ENCODE data around the gene TMEM108.

The TMEM108 gene

DNA sequence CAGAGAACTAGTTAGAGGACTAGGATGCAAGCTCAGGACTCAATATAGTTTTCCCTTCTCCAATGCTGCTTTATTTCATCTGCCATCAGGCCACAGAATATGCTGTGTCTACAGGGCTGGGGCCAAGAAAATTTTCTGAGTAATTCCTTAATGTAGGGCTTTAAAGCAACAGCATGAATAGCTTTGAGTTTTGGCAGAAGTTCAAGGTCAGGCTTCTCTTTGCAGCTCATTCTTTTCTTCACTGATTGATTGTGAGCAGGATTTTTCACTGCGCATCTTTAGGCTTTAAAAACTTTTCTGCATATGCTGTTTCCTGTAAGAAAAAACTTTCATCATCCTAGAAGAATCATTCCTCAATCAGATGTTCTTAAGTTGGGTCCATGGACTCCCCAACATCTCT, 4.6 kb downstream of the TMEM108 start:
- DNase-seq (ENCODE audit: low read depth): no peak
- TF ChIP-seq, protein P1, sequence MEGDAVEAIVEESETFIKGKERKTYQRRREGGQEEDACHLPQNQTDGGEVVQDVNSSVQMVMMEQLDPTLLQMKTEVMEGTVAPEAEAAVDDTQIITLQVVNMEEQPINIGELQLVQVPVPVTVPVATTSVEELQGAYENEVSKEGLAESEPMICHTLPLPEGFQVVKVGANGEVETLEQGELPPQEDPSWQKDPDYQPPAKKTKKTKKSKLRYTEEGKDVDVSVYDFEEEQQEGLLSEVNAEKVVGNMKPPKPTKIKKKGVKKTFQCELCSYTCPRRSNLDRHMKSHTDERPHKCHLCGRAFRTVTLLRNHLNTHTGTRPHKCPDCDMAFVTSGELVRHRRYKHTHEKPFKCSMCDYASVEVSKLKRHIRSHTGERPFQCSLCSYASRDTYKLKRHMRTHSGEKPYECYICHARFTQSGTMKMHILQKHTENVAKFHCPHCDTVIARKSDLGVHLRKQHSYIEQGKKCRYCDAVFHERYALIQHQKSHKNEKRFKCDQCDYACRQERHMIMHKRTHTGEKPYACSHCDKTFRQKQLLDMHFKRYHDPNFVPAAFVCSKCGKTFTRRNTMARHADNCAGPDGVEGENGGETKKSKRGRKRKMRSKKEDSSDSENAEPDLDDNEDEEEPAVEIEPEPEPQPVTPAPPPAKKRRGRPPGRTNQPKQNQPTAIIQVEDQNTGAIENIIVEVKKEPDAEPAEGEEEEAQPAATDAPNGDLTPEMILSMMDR (IDR thresholded peaks at IDR 0.05; ENCODE audit: low read depth, low read length): no peak
- TF ChIP-seq POLR2A (IDR thresholded peaks at IDR 0.05; ENCODE audit: extremely low read depth, insufficient read length) (no peak), MYC (IDR thresholded peaks at IDR 0.05; ENCODE audit: low read depth, low read length) (no peak)
- TF ChIP-seq, protein P2, sequence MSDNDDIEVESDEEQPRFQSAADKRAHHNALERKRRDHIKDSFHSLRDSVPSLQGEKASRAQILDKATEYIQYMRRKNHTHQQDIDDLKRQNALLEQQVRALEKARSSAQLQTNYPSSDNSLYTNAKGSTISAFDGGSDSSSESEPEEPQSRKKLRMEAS (IDR thresholded peaks at IDR 0.05; ENCODE audit: low read depth, low read length): no peak
- no peak overlapping the region for H3K4me3 ChIP-seq (ENCODE audit: low read depth, low read length)

- TF ChIP-seq MYC (IDR thresholded peaks at IDR 0.05; ENCODE audit: low read depth, low read length) (no peak), POLR2A (IDR thresholded peaks at IDR 0.05; ENCODE audit: extremely low read depth, insufficient read length) (no peak)
- TF ChIP-seq, protein P2 (IDR thresholded peaks at IDR 0.05; ENCODE audit: low read depth, low read length): no peak
- TF ChIP-seq, protein P1 (IDR thresholded peaks at IDR 0.05; ENCODE audit: low read depth, low read length): no peak
- H3K4me3 ChIP-seq (ENCODE audit: low read depth, low read length): no peak overlapping the region
- DNase-seq (ENCODE audit: low read depth): no peak
These were observed 9.8 kb downstream of the TMEM108 start for GRCh38 chr3:133047980-133048379.

DNA sequence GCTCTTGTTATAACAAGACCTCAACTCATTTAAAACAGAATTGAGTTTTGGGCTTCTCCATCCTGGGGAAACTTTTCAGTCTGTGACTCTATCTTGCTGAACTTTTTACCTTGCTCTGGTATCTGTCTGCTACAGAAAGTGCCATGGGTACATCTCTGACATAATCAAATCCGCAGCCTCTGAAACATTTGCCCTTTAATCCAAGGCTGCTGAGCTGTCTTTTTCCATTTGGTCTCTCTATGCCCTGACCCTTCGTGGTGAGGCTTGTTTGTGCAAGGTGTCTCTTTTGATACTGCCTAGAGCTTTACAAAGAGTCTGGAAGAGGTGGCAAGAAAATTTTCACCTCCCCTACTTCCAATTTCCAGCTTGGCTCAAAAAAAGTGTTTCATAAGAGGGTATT, 11.3 kb downstream of the TMEM108 start:
- no peak overlapping the region for H3K4me3 ChIP-seq (ENCODE audit: low read depth, low read length)
- DNase-seq (ENCODE audit: low read depth): no peak
- TF ChIP-seq, protein P1 (IDR thresholded peaks at IDR 0.05; ENCODE audit: low read depth, low read length): no peak
- TF ChIP-seq POLR2A (IDR thresholded peaks at IDR 0.05; ENCODE audit: extremely low read depth, insufficient read length) (no peak), MYC (IDR thresholded peaks at IDR 0.05; ENCODE audit: low read depth, low read length) (no peak)
- TF ChIP-seq, protein P2 (IDR thresholded peaks at IDR 0.05; ENCODE audit: low read depth, low read length): no peak

DNA sequence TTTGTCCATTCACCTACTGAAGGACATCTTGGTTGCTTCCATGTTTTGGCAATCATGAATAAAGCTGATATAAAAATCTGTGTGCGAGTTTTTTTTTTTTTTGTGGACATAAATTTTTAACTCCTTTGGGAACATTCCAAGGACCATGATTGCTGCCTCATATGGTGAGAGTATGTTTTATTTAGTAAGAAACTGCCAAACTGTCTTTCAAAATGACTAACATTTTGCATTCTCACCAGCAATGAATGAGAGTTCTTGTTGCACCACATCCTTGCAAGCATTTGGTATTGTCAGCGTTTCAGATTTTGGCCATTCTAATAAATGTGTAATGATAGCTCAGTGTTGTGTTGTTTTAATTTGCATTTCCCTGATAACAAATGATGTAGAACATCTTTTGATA, 12.7 kb downstream of the TMEM108 start:
- DNase-seq (ENCODE audit: low read depth): no peak
- TF ChIP-seq, protein P2 (IDR thresholded peaks at IDR 0.05; ENCODE audit: low read depth, low read length): no peak
- TF ChIP-seq MYC (IDR thresholded peaks at IDR 0.05; ENCODE audit: low read depth, low read length): no peak
- TF ChIP-seq, protein P1 (IDR thresholded peaks at IDR 0.05; ENCODE audit: low read depth, low read length): no peak
- TF ChIP-seq POLR2A (IDR thresholded peaks at IDR 0.05; ENCODE audit: extremely low read depth, insufficient read length): no peak
- no peak overlapping the region for H3K4me3 ChIP-seq (ENCODE audit: low read depth, low read length)

DNA sequence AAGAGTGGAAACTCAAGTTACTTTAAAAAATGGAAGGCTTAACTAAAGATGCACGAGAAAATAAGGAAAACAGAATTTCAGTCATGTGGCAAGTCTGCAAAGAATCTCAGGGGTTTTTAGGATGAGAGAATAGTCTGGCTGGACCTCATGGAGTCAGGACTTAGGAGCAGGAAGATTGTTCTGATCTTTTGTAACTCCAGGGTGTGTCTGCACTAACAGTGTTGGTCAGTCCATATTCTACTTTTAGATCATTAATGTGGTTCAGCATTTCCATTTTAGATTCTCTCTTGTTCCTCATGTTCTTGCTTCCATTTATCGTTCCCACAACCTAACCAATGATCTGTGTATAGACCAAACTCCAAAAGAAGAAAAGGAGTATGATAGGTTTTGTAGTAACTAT, 15.3 kb downstream of the TMEM108 start:
- H3K4me3 ChIP-seq (ENCODE audit: low read depth, low read length): no peak overlapping the region
- DNase-seq (ENCODE audit: low read depth): no peak
- TF ChIP-seq, protein P2 (IDR thresholded peaks at IDR 0.05; ENCODE audit: low read depth, low read length): no peak
- TF ChIP-seq, protein P1 (IDR thresholded peaks at IDR 0.05; ENCODE audit: low read depth, low read length): no peak
- no peak for TF ChIP-seq POLR2A (IDR thresholded peaks at IDR 0.05; ENCODE audit: extremely low read depth, insufficient read length)
- no peak for TF ChIP-seq MYC (IDR thresholded peaks at IDR 0.05; ENCODE audit: low read depth, low read length)

GRCh38 chr3:133054586-133054985, 16.4 kb downstream of the TMEM108 start:
- TF ChIP-seq, protein P1 (IDR thresholded peaks at IDR 0.05; ENCODE audit: low read depth, low read length): no peak
- TF ChIP-seq POLR2A (IDR thresholded peaks at IDR 0.05; ENCODE audit: extremely low read depth, insufficient read length) (no peak), MYC (IDR thresholded peaks at IDR 0.05; ENCODE audit: low read depth, low read length) (no peak)
- no peak overlapping the region for H3K4me3 ChIP-seq (ENCODE audit: low read depth, low read length)

More at GRCh38 chr3:133054586-133054985, 16.4 kb downstream of the TMEM108 start:
- DNase-seq (ENCODE audit: low read depth): no peak

All from NB4 (cell line).